ENCODE measurements around the gene GDPD5. TPM values are rescaled to one million over a fixed set of nuclear protein-coding genes. Genes with fewer than 3 reads are reported as not detected.

GDPD5 gene
- total and polyA plus RNA-seq, 12 donors = 4.1 to 110 (median 14.5) TPM

DNA sequence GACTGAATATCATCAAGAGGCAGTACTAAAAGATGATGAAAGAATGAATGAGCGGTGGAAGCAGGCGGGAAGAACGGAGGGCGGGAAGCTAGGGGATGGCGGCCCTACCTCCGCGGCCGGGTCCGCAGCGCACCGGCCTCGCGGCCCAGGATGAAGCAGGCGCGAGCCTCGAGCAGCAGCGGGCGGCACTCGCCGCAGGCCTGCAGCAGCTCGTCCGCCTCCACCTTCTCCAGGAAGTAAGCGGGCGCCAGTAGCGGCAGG, 96.2 kb downstream of the GDPD5 start:
- 21 to 40% (median 30%) methylated on average over 10 to 25 of the region's 25 CpGs for WGBS, 4 donors
- H3K27ac ChIP-seq = peak overlapping the region in 1 of 5 donors; percentile 29
- peak overlapping the region in 1 of 4 donors; percentile 62 for H3K4me3 ChIP-seq
- H3K4me1 ChIP-seq (replicated peaks in 1 of 2) = peaks cover 0 to 4% of the 10 kb centered on the region in 2 donors
- intact Hi-C loops (cut with DNase I) = no loop called here
- H3K36me3 ChIP-seq (replicated peaks in 1 of 2) = no peaks in the 10 kb centered on the region
- no peaks in the 10 kb centered on the region for H3K9me3 ChIP-seq (replicated peaks in 1 of 3)
- TF ChIP-seq POLR2A (IDR thresholded peaks at IDR 0.05) (no peak), CTCF (IDR thresholded peaks at IDR 0.05) (no peak)
- peaks cover 5% of the 10 kb centered on the region for H3K27me3 ChIP-seq
- no peak for DNase-seq

- Histone ChIP-seq H3K4me1 (replicated peaks in 1 of 2) (peaks cover 0 to 4% of the 10 kb centered on the region in 2 donors), H3K27me3 (peaks cover 5% of the 10 kb centered on the region), H3K27ac (no peak overlapping the region), H3K36me3 (replicated peaks in 1 of 2) (no peaks in the 10 kb centered on the region), H3K4me3 (peak overlapping the region in 1 of 4 donors; percentile 2), H3K9me3 (replicated peaks in 1 of 3) (no peaks in the 10 kb centered on the region)
- WGBS, 4 donors = 74 to 84% (median 78%) methylated on average over 16 of the region's 16 CpGs
- TF ChIP-seq CTCF (IDR thresholded peaks at IDR 0.05) (no peak), POLR2A (IDR thresholded peaks at IDR 0.05) (no peak)
- intact Hi-C loops (cut with DNase I) = no loop called here
- no peak for DNase-seq
Observed at GRCh38 chr11:75428989-75429640, 96.6 kb downstream of the GDPD5 start.

GRCh38 chr11:75428281-75428724, 97.4 kb downstream of the GDPD5 start:
- intact Hi-C loops (cut with DNase I) = no loop called here
- TF ChIP-seq POLR2A (IDR thresholded peaks at IDR 0.05) (peak in 1 of 2 donors; percentile 41), CTCF (IDR thresholded peaks at IDR 0.05) (no peak)
- peak overlapping the region in 1 of 5 donors; percentile 0 for H3K27ac ChIP-seq
- peak overlapping the region in 1 of 4 donors; percentile 2 for H3K4me3 ChIP-seq
- peak; percentile 85 to 98 (median 87) for DNase-seq
- H3K9me3 ChIP-seq (replicated peaks in 1 of 3) = no peaks in the 10 kb centered on the region
- no peaks in the 10 kb centered on the region for H3K36me3 ChIP-seq (replicated peaks in 1 of 2)
- WGBS, 4 donors = 24 to 46% (median 34%) methylated on average over 22 to 32 of the region's 32 CpGs
- peaks cover 0 to 4% of the 10 kb centered on the region in 2 donors for H3K4me1 ChIP-seq (replicated peaks in 1 of 2)
- H3K27me3 ChIP-seq = peaks cover 5% of the 10 kb centered on the region

DNA sequence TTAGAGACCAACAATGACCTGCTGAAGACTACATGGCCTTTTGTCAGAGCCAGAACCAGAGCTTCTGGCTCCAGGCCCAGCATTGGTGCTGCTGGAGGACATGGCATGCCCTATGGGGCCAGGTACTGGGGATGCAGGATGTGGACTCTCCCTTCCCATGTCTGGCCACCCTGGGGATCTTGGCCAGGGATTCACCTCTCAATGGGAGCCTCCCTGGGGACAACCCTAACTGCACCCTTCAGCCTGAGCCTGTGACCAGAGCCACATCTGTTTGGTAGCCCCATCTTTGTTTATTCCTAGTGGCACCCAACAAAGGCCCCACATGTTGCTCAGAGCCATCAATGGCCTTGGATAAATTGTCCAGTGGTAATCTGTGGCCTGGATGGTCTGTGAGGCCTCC, 98.6 kb downstream of the GDPD5 start:
- intact Hi-C loops (cut with DNase I) = no loop called here
- H3K9me3 ChIP-seq (replicated peaks in 1 of 3) = no peaks in the 10 kb centered on the region
- no peaks in the 10 kb centered on the region for H3K36me3 ChIP-seq (replicated peaks in 1 of 2)
- peaks cover 0 to 4% of the 10 kb centered on the region in 2 donors for H3K4me1 ChIP-seq (replicated peaks in 1 of 2)
- H3K27ac ChIP-seq = no peak overlapping the region
- TF ChIP-seq POLR2A (IDR thresholded peaks at IDR 0.05) (no peak), CTCF (IDR thresholded peaks at IDR 0.05) (no peak)
- no peak overlapping the region for H3K4me3 ChIP-seq
- H3K27me3 ChIP-seq = peaks cover 2% of the 10 kb centered on the region
- no peak for DNase-seq

Data from adrenal gland (tissue), 12 donors.